Neural cell (in vitro differentiated cells): ENCODE results near the gene SMO.

Experiments used
- EP300 ChIP-seq: fragments of 450-650 bp; conservative IDR thresholded peaks from 2 replicates; pipeline ENCODE4 v1.6.1; 2014; ENCODE audit warnings: antibody characterized with exemption, mild to moderate bottlenecking, moderate library complexity; ENCODE audit not compliant: poor library complexity, severe bottlenecking
- EZH2 ChIP-seq: fragments of 200-600, 300-800 bp; shearing (Covaris generic), sonication (generic); IDR thresholded peaks from 2 replicates; pipeline ENCODE4 v1.6.1; 2014; ENCODE audit warnings: antibody characterized with exemption, low read length, borderline replicate concordance, mild to moderate bottlenecking; ENCODE audit not compliant: insufficient read depth, poor library complexity, severe bottlenecking
- MXI1 ChIP-seq: fragments of 450-650 bp; conservative IDR thresholded peaks from 2 replicates; pipeline ENCODE4 v1.6.1; 2014; ENCODE audit warnings: antibody characterized with exemption, mild to moderate bottlenecking; ENCODE audit not compliant: poor library complexity, severe bottlenecking
- POLR2AphosphoS5 ChIP-seq: IDR thresholded peaks from 2 replicates; pipeline ENCODE4 v1.6.1; 2012
- RAD21 ChIP-seq: fragments of 450-650 bp; conservative IDR thresholded peaks from 2 replicates; pipeline ENCODE4 v1.6.1; 2014; ENCODE audit warnings: antibody characterized with exemption, mild to moderate bottlenecking, moderate library complexity
- REST ChIP-seq: IDR thresholded peaks from 2 replicates; pipeline ENCODE4 v1.6.1; 2012; ENCODE audit warnings: borderline replicate concordance
- TAF1 ChIP-seq: IDR thresholded peaks from 2 replicates; pipeline ENCODE4 v1.6.1; 2012; ENCODE audit warnings: low read depth
- TF ChIP-seq, protein P1 (sequence below): fragments of 450-650 bp; IDR thresholded peaks from 2 replicates; pipeline ENCODE4 v1.5.1; 2014; ENCODE audit warnings: antibody characterized with exemption, mild to moderate bottlenecking, moderate library complexity; ENCODE audit not compliant: poor library complexity, severe bottlenecking

- TF ChIP-seq, protein P1, sequence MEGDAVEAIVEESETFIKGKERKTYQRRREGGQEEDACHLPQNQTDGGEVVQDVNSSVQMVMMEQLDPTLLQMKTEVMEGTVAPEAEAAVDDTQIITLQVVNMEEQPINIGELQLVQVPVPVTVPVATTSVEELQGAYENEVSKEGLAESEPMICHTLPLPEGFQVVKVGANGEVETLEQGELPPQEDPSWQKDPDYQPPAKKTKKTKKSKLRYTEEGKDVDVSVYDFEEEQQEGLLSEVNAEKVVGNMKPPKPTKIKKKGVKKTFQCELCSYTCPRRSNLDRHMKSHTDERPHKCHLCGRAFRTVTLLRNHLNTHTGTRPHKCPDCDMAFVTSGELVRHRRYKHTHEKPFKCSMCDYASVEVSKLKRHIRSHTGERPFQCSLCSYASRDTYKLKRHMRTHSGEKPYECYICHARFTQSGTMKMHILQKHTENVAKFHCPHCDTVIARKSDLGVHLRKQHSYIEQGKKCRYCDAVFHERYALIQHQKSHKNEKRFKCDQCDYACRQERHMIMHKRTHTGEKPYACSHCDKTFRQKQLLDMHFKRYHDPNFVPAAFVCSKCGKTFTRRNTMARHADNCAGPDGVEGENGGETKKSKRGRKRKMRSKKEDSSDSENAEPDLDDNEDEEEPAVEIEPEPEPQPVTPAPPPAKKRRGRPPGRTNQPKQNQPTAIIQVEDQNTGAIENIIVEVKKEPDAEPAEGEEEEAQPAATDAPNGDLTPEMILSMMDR: no peak
- no peak for TF ChIP-seq RAD21
- no peak for TF ChIP-seq EZH2
- no peak for TF ChIP-seq POLR2AphosphoS5
- TF ChIP-seq REST: no peak
- no peak for TF ChIP-seq MXI1
- TF ChIP-seq TAF1: no peak
- no peak for TF ChIP-seq EP300
Measured at GRCh38 chr7:129205987-129206785, 17.8 kb downstream of the SMO start.
